Measurements from ENCODE around the gene EPS8L1. TPM values are rescaled to one million over a fixed set of nuclear protein-coding genes. Genes with fewer than 3 reads are reported as not detected.

Gene EPS8L1
- total RNA-seq, 1 experiment from 2014 or later, result 10.2 TPM

- H3K27ac ChIP-seq (ENCODE audit: low read depth, low read length, poor library complexity, severe bottlenecking), result no peak overlapping the region
- no TSS peak for BruUV-seq (replicated peaks)
- peaks cover 14% of the 10 kb centered on the region for H3K4me1 ChIP-seq (ENCODE audit: insufficient read depth, low read length, poor library complexity, severe bottlenecking)
Observed at GRCh38 chr19:55113570-55114039, 37.9 kb downstream of the EPS8L1 start.

GRCh38 chr19:55114566-55115145 lies 39.0 kb downstream of the EPS8L1 start:
- H3K4me1 ChIP-seq (ENCODE audit: insufficient read depth, low read length, poor library complexity, severe bottlenecking), result peaks cover 15% of the 10 kb centered on the region
- H3K4me3 ChIP-seq (ENCODE audit: low read depth, low read length, poor library complexity, severe bottlenecking), result no peak overlapping the region
- no TSS peak for BruUV-seq (replicated peaks)
- ChIA-PET POLR2A (ENCODE audit: low non-redundant PET) (no interaction called here), CTCF (no interaction called here)
- H3K9me3 ChIP-seq (ENCODE audit: low read depth, low read length, poor library complexity, severe bottlenecking), result no peaks in the 10 kb centered on the region
- no peaks in the 10 kb centered on the region for H3K27me3 ChIP-seq (replicated peaks; ENCODE audit: insufficient read depth, low read depth, low read length, poor library complexity)
- DNase-seq (ENCODE audit: low spot score), result no peak
- intact Hi-C loops (cut with micrococcal nuclease; ENCODE audit: unreplicated experiment), result no loop called here
- no peak for TF ChIP-seq EZH2 (IDR thresholded peaks at IDR 0.05; ENCODE audit: borderline replicate concordance, low read depth, low read length, poor library complexity, severe bottlenecking)
- no peak for TF ChIP-seq CTCF (conservative IDR thresholded peaks at IDR 0.05; ENCODE audit: low read depth, low read length)
- no peak overlapping the region for H3K27ac ChIP-seq (ENCODE audit: low read depth, low read length, poor library complexity, severe bottlenecking)
- H3K36me3 ChIP-seq (ENCODE audit: insufficient read depth, low read length, poor library complexity, severe bottlenecking), result no peaks in the 10 kb centered on the region

More at GRCh38 chr19:55113570-55114039, 37.9 kb downstream of the EPS8L1 start:
- peaks cover 2% of the 10 kb centered on the region for H3K36me3 ChIP-seq (ENCODE audit: insufficient read depth, low read length, poor library complexity, severe bottlenecking)
- H3K9me3 ChIP-seq (ENCODE audit: low read depth, low read length, poor library complexity, severe bottlenecking), result no peaks in the 10 kb centered on the region
- CTCF ChIA-PET, result interaction anchor here (0.5 kb wide), 1 partner anchor 433 kb away, joined by 3 read pairs; no protein-coding TSS in a partner anchor
- no peaks in the 10 kb centered on the region for H3K27me3 ChIP-seq (replicated peaks; ENCODE audit: insufficient read depth, low read depth, low read length, poor library complexity)
- no peak for DNase-seq (ENCODE audit: low spot score)
- POLR2A ChIA-PET (ENCODE audit: low non-redundant PET), result no interaction called here
- H3K4me3 ChIP-seq (ENCODE audit: low read depth, low read length, poor library complexity, severe bottlenecking), result no peak overlapping the region
- intact Hi-C loops (cut with micrococcal nuclease; ENCODE audit: unreplicated experiment), result no loop called here
- TF ChIP-seq CTCF (conservative IDR thresholded peaks at IDR 0.05; ENCODE audit: low read depth, low read length), result no peak
- no peak for TF ChIP-seq EZH2 (IDR thresholded peaks at IDR 0.05; ENCODE audit: borderline replicate concordance, low read depth, low read length, poor library complexity, severe bottlenecking)

- no peak for DNase-seq (ENCODE audit: low spot score)
- Histone ChIP-seq H3K27me3 (replicated peaks; ENCODE audit: insufficient read depth, low read depth, low read length, poor library complexity) (no peaks in the 10 kb centered on the region), H3K9me3 (ENCODE audit: low read depth, low read length, poor library complexity, severe bottlenecking) (no peaks in the 10 kb centered on the region), H3K4me1 (ENCODE audit: insufficient read depth, low read length, poor library complexity, severe bottlenecking) (peaks cover 15% of the 10 kb centered on the region), H3K4me3 (ENCODE audit: low read depth, low read length, poor library complexity, severe bottlenecking) (peak overlapping the region; percentile 94), H3K36me3 (ENCODE audit: insufficient read depth, low read length, poor library complexity, severe bottlenecking) (no peaks in the 10 kb centered on the region), H3K27ac (ENCODE audit: low read depth, low read length, poor library complexity, severe bottlenecking) (no peak overlapping the region)
- no peak for TF ChIP-seq EZH2 (IDR thresholded peaks at IDR 0.05; ENCODE audit: borderline replicate concordance, low read depth, low read length, poor library complexity, severe bottlenecking)
- TF ChIP-seq CTCF (conservative IDR thresholded peaks at IDR 0.05; ENCODE audit: low read depth, low read length), result no peak
- intact Hi-C loops (cut with micrococcal nuclease; ENCODE audit: unreplicated experiment), result no loop called here
- ChIA-PET POLR2A (ENCODE audit: low non-redundant PET) (no interaction called here), CTCF (interaction anchor here (0.9 kb wide), 1 partner anchor 27 kb away, joined by 5 read pairs; no protein-coding TSS in a partner anchor)
- no TSS peak for BruUV-seq (replicated peaks)
Observed at GRCh38 chr19:55115446-55116065, 39.9 kb downstream of the EPS8L1 start.
